Tibial nerve (tissue), 4 donors: ENCODE data around the gene PLEKHG4. TPM values are rescaled to one million over a fixed set of nuclear protein-coding genes. Genes with fewer than 3 reads are reported as not detected.

ENCODE experiments used
- DNase-seq, 2 donors: peaks; one replicate each; pipeline ENCODE4 v3.0.0-alpha.2; 2019; ENCODE audit warnings: low spot score in 2 of 2
- H3K27ac ChIP-seq, 4 donors: fragments of 200-600 bp; sonication (generic) in 3 of 4; one replicate each; pipeline ENCODE4 v1.5.1; 2017 to 2019; ENCODE audit warnings: mild to moderate bottlenecking in 1 of 4
- H3K27me3 ChIP-seq, 2 donors: fragments of 200-600 bp; sonication (generic) in 1 of 2; one replicate each; pipeline versions ENCODE4 v1.5.1 to v1.6.0; 2017 to 2019
- H3K36me3 ChIP-seq, 3 donors: fragments of 200-600 bp; sonication (generic); one replicate each; pipeline ENCODE4 v1.5.1; 2018 to 2019
- H3K4me1 ChIP-seq, 4 donors: fragments of 200-600 bp; sonication (generic) in 3 of 4; one replicate each; pipeline ENCODE4 v1.5.1; 2017 to 2019
- H3K4me3 ChIP-seq, 4 donors: fragments of 200-600 bp; sonication (generic) in 3 of 4; one replicate each; pipeline ENCODE4 v1.5.1; 2017 to 2019; ENCODE audit warnings: mild to moderate bottlenecking in 1 of 4, moderate library complexity in 1 of 4
- H3K9me3 ChIP-seq, 4 donors: fragments of 200-600 bp; sonication (generic) in 3 of 4; one replicate each; pipeline ENCODE4 v1.5.1; 2017 to 2019
- EP300 ChIP-seq, 2 donors: sonication (generic); formaldehyde crosslinking; IDR thresholded peaks; one replicate each; pipeline ENCODE4 v1.6.1; 2017; ENCODE audit warnings: antibody characterized with exemption in 2 of 2, mild to moderate bottlenecking in 1 of 2
- POLR2A ChIP-seq, 2 donors: fragments of 450-650 bp; IDR thresholded peaks; one replicate each; pipeline ENCODE4 v1.6.1; 2017; ENCODE audit warnings: antibody characterized with exemption in 2 of 2, mild to moderate bottlenecking in 2 of 2, moderate library complexity in 2 of 2
- WGBS, 2 donors: methylation state at CpG; one replicate each; pipeline ENCODE4 v1.1.5; 2018; 5-methylcytosine and 5-hydroxymethylcytosine counted together
- total RNA-seq, 4 donors: library from RNA; depleted of rRNA; stranded (reverse); fragments of >200 nt; gene quantifications; one replicate each; pipeline ENCODE4 v1.1.0, GENCODE V29; 2016
- TF ChIP-seq, protein P1 (sequence below), 5 experiments: fragments of 200-600 bp in 3 of 5; fragments of 450-650 bp in 2 of 5; sonication (generic) in 3 of 5; IDR thresholded peaks; one replicate each; pipeline ENCODE4 v1.5.1; 2016 to 2019; ENCODE audit warnings: antibody characterized with exemption in 5 of 5, mild to moderate bottlenecking in 3 of 5, moderate library complexity in 2 of 5

PLEKHG4 gene
- total RNA-seq, 4 donors from 2014 or later = 25.6 to 42.4 (median 34.6) TPM

DNA sequence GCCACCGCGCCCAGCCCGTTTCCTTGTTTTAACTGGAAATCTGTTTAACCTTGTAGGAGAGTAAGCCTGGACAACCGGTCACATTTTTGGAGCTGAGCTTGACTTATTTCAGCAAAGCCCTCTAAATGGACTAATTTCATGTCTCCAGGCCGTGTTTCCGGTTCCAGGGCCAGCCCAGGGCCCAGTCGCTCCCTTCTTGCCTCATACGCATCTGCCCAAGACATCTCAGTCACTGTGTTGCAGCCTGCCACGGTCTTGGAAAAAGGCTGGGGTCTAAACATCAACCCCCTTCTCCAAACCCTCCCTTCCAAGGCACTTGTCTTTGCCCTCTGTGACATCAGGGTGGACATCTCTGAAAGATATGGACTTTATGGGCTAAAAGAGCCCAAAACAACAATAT is 18.9 kb downstream of the PLEKHG4 start:
- no peaks in the 10 kb centered on the region for H3K9me3 ChIP-seq
- H3K4me3 ChIP-seq = no peak overlapping the region
- no peak for DNase-seq
- H3K4me1 ChIP-seq = peaks cover 0 to 23% (median 0%) of the 10 kb centered on the region in 4 donors
- H3K27me3 ChIP-seq = no peaks in the 10 kb centered on the region
- TF ChIP-seq EP300 (IDR thresholded peaks at IDR 0.05) (no peak), POLR2A (IDR thresholded peaks at IDR 0.05) (no peak)
- TF ChIP-seq, protein P1, sequence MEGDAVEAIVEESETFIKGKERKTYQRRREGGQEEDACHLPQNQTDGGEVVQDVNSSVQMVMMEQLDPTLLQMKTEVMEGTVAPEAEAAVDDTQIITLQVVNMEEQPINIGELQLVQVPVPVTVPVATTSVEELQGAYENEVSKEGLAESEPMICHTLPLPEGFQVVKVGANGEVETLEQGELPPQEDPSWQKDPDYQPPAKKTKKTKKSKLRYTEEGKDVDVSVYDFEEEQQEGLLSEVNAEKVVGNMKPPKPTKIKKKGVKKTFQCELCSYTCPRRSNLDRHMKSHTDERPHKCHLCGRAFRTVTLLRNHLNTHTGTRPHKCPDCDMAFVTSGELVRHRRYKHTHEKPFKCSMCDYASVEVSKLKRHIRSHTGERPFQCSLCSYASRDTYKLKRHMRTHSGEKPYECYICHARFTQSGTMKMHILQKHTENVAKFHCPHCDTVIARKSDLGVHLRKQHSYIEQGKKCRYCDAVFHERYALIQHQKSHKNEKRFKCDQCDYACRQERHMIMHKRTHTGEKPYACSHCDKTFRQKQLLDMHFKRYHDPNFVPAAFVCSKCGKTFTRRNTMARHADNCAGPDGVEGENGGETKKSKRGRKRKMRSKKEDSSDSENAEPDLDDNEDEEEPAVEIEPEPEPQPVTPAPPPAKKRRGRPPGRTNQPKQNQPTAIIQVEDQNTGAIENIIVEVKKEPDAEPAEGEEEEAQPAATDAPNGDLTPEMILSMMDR (IDR thresholded peaks at IDR 0.05) = no peak
- 94 to 96% methylated on average over 9 of the region's 9 CpGs for WGBS, 2 donors
- no peak overlapping the region for H3K27ac ChIP-seq
- H3K36me3 ChIP-seq = no peaks in the 10 kb centered on the region

DNA sequence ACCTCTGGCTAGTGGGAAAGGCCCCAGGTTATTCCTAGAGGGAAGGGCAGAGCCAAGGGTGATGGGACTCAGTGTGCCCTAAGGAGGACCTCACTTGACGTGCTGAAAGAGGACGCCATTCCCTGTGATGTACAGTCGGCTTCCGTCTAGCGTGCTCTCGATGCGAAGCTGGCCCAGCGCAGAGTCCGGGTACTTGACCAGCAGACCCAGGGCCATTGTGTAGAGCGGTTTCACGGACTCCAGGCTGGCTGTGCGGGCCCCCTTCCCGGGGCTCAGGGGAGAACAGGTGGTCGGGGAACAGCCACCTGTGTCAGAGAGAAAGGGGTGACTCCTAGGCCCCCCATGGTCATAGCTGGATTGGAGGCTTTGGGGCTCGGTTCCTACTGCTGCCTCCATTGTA is 19.9 kb downstream of the PLEKHG4 start:
- TF ChIP-seq POLR2A (IDR thresholded peaks at IDR 0.05) (no peak), EP300 (IDR thresholded peaks at IDR 0.05) (no peak)
- TF ChIP-seq, protein P1 (IDR thresholded peaks at IDR 0.05) = no peak
- Histone ChIP-seq H3K27ac (peak overlapping the region in 1 of 4 donors; percentile 29), H3K9me3 (no peaks in the 10 kb centered on the region), H3K36me3 (no peaks in the 10 kb centered on the region), H3K4me1 (peaks cover 0 to 23% (median 0%) of the 10 kb centered on the region in 4 donors), H3K4me3 (no peak overlapping the region), H3K27me3 (no peaks in the 10 kb centered on the region)
- no peak for DNase-seq
- WGBS, 2 donors = 94 to 97% methylated on average over 15 of the region's 15 CpGs

DNA sequence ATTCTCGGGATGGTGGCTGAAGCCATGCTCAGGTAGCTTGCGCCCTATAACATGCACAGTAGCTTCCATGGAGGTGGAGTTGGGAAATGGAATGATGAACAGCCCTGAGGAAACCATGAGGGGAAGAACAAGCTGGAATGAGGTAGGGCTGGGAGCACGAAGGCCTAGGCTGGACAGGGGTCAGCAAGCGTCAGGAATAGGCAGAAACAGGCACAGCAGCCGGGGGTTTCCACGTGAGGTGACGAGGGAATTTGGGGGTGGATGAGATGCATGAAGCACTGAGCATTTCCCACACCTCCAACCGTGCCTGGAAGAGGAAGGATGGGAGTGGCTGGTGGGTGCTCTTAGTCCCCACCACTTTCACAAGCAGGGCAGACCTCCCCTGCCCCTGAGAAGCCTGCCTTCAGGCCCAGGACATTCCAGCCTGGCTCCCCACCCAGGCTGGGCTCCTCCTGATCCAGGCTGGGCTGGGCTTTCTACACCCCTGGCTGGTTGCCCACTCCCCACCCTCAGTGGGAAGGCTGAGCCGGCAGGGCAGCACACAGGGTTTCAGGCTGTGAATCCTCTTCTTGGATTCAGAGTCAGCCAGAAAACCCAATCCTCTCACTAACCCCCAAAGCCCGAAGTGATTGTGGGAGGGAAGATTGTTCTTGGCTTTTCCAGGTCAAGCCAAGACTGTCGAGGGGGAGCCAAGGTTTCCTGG is 21.9 kb downstream of the PLEKHG4 start:
- H3K36me3 ChIP-seq = no peaks in the 10 kb centered on the region
- no peaks in the 10 kb centered on the region for H3K9me3 ChIP-seq
- H3K4me3 ChIP-seq = no peak overlapping the region
- H3K4me1 ChIP-seq = peaks cover 0 to 13% (median 0%) of the 10 kb centered on the region in 4 donors
- no peak for TF ChIP-seq POLR2A (IDR thresholded peaks at IDR 0.05)
- TF ChIP-seq, protein P1 (IDR thresholded peaks at IDR 0.05) = no peak
- no peak for TF ChIP-seq EP300 (IDR thresholded peaks at IDR 0.05)
- WGBS, 2 donors = 61 to 62% methylated on average over 11 of the region's 11 CpGs
- no peaks in the 10 kb centered on the region for H3K27me3 ChIP-seq
- H3K27ac ChIP-seq = peak overlapping the region; percentile 46 to 84 (median 68)
- DNase-seq = peak; percentile 60 to 70

DNA sequence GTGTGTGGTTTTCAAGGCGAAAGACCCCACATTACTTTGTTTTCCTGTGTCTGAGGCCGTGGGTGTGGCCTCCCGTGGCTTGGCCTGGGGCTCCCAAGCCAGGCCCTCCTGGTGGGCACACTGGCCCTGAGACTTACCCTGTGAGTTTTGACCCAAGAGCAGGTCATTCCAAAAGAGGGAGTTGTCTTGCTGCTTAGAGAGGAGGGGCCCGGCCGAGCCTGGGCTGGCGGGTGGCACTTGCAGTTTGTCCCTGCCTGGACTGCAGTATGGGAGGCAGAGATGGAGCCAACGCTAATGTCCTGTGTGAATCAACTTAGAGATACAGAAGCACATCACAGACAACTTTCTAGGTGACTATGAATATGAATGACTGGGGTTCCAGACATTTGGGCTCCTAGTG is 22.7 kb downstream of the PLEKHG4 start:
- no peaks in the 10 kb centered on the region for H3K9me3 ChIP-seq

DNA sequence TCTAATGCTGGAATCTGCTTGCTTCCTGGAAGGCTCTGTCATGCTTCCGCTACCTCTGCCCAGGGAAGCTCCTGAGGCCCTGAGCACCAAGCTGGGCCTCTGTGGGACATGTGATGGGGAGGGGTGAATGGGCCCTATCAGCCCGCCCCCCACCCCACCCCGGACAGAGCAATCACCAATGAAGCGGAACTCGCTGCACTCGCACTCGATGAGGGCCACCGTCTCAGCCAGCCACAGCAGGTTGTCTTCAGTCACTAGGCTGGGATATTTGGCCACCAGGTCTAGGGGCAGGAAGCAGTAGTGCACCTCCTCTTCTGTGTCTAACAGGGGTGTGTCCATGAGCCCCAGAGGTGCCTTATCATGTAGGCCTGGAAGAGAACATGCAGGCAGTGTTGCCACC is 23.6 kb downstream of the PLEKHG4 start:
- H3K27me3 ChIP-seq = no peaks in the 10 kb centered on the region
- DNase-seq = no peak
- H3K27ac ChIP-seq = peak overlapping the region; percentile 15 to 84 (median 56)
- TF ChIP-seq EP300 (IDR thresholded peaks at IDR 0.05) (no peak), POLR2A (IDR thresholded peaks at IDR 0.05) (no peak)
- TF ChIP-seq, protein P1 (IDR thresholded peaks at IDR 0.05) = no peak
- 63 to 83% methylated on average over 2 to 8 of the region's 8 CpGs for WGBS, 2 donors
- no peaks in the 10 kb centered on the region for H3K36me3 ChIP-seq
- no peak overlapping the region for H3K4me3 ChIP-seq
- H3K9me3 ChIP-seq = no peaks in the 10 kb centered on the region
- H3K4me1 ChIP-seq = peaks cover 0 to 13% (median 0%) of the 10 kb centered on the region in 4 donors

More for the DNA sequence above, 22.7 kb downstream of the PLEKHG4 start:
- Histone ChIP-seq H3K4me3 (peak overlapping the region in 1 of 4 donors; percentile 19), H3K4me1 (peaks cover 0 to 13% (median 0%) of the 10 kb centered on the region in 4 donors), H3K36me3 (no peaks in the 10 kb centered on the region), H3K27ac (peak overlapping the region; percentile 46 to 84 (median 68)), H3K27me3 (no peaks in the 10 kb centered on the region)
- TF ChIP-seq POLR2A (IDR thresholded peaks at IDR 0.05) (no peak), EP300 (IDR thresholded peaks at IDR 0.05) (no peak)
- TF ChIP-seq, protein P1 (IDR thresholded peaks at IDR 0.05) = no peak
- DNase-seq = no peak
- WGBS, 2 donors = 61 to 76% methylated on average over 7 of the region's 7 CpGs
